ENCODE results near the gene PTGER1. TPM values are rescaled to one million over a fixed set of nuclear protein-coding genes. Genes with fewer than 3 reads are reported as not detected.

PTGER1 gene
- total and polyA plus RNA-seq, 2 of the 8 experiments (the other 6 are each of a cell fraction or from before 2014, with no cell fraction given) = 0.20 to 0.41 TPM

GRCh38 chr19:14487370-14488125, 12.4 kb upstream of the PTGER1 start:
- no peak for DNase-seq (ENCODE audit: low read depth in 1 of 2, low spot score in 2 of 2)
- no peak overlapping the region for H4K8ac ChIP-seq (ENCODE audit: extremely low read depth, insufficient read depth, low read length)
- ChIA-PET CTCF (ENCODE audit: partially characterized antibody) (interaction anchor here (0.8 to 6.4 kb wide), 6 partner anchors 8 to 70 kb away, joined by 3 to 34 read pairs (median 5); no protein-coding TSS in a partner anchor), POLR2A (ENCODE audit: partially characterized antibody) (interaction anchor here (1.5 kb wide), 1 partner anchor 9 kb away, joined by 4 read pairs; no protein-coding TSS in a partner anchor)
- no peaks in the 10 kb centered on the region for H3K23me2 ChIP-seq (ENCODE audit: low read depth, low read length)
- no peak overlapping the region for H2BK12ac ChIP-seq (ENCODE audit: low read depth, low read length)
- no peak overlapping the region for H3K56ac ChIP-seq (replicated peaks; ENCODE audit: insufficient read length, low read depth, low read length)
- no peak overlapping the region for H2BK5ac ChIP-seq (ENCODE audit: low read depth, low read length)
- H3K27ac ChIP-seq (ENCODE audit: low read depth, low read length) = no peak overlapping the region
- H3K9me3 ChIP-seq (ENCODE audit: insufficient read depth in 2 of 2, low read depth in 1 of 2, low read length in 1 of 2) = no peaks in the 10 kb centered on the region
- H2AFZ ChIP-seq (ENCODE audit: low read length) = no peak overlapping the region
- H3K18ac ChIP-seq (ENCODE audit: extremely low read depth, low read length) = no peak overlapping the region
- H3K9ac ChIP-seq (replicated peaks in 1 of 4; ENCODE audit: extremely low read depth in 1 of 4, low read depth in 3 of 4, low read length in 3 of 4) = no peak overlapping the region
- H3K27me3 ChIP-seq (replicated peaks in 1 of 4; ENCODE audit: control insufficient read depth in 3 of 4, extremely low read depth in 1 of 4, insufficient read depth in 3 of 4, low read length in 3 of 4) = no peaks in the 10 kb centered on the region
- peaks cover 0 to 14% (median 3%) of the 10 kb centered on the region in 4 experiments; a peak in 5 of 8 replicates for H3K36me3 ChIP-seq (ENCODE audit: control insufficient read depth in 2 of 4, insufficient read depth in 4 of 4, low read length in 3 of 4)
- no peaks in the 10 kb centered on the region for H3K79me2 ChIP-seq (ENCODE audit: control insufficient read depth in 1 of 2, insufficient read depth in 2 of 2, low read length in 2 of 2)
- no peak overlapping the region for H2AK5ac ChIP-seq (ENCODE audit: low read depth, low read length)
- H3K4ac ChIP-seq (replicated peaks; ENCODE audit: insufficient read length, low read depth, low read length) = no peak overlapping the region
- H4K20me1 ChIP-seq (replicated peaks in 1 of 2; ENCODE audit: control insufficient read depth in 1 of 2, insufficient read depth in 2 of 2, low read length in 2 of 2) = peaks cover 0 to 5% of the 10 kb centered on the region in 2 experiments
- H3K4me1 ChIP-seq (replicated peaks in 1 of 4; ENCODE audit: control insufficient read depth in 3 of 4, insufficient read depth in 4 of 4, low read length in 3 of 4) = no peaks in the 10 kb centered on the region; a peak in 2 of 7 replicates
- H2BK20ac ChIP-seq (ENCODE audit: low read length) = no peak overlapping the region
- no peak overlapping the region for H3K23ac ChIP-seq (ENCODE audit: insufficient read length)
- H4K91ac ChIP-seq (replicated peaks; ENCODE audit: insufficient read length, low read length) = no peak overlapping the region
- no peak overlapping the region for H4K5ac ChIP-seq (ENCODE audit: insufficient read length, low read depth, low read length)
- H3K14ac ChIP-seq (ENCODE audit: insufficient read length) = no peak overlapping the region
- H3K79me1 ChIP-seq (ENCODE audit: low read depth, low read length) = no peaks in the 10 kb centered on the region
- no peak overlapping the region for H2BK120ac ChIP-seq (replicated peaks; ENCODE audit: low read depth, low read length)
- 90% methylated on average over 16 of the region's 16 CpGs; no CpG with 5 or more reads in 1 of the 2 experiments for WGBS, 2 experiments (ENCODE audit: extremely low coverage in 1 of 2, insufficient coverage in 1 of 2, insufficient read length in 1 of 2, insufficient replicate concordance in 2 of 2, low coverage in 1 of 2, low lambda C conversion rate in 2 of 2, missing lambda C conversion rate in 1 of 2)
- no peak overlapping the region for H3K4me2 ChIP-seq (ENCODE audit: insufficient read depth in 1 of 2, low read depth in 2 of 2, low read length in 2 of 2)
- TF ChIP-seq CTCF (IDR thresholded peaks at IDR 0.05; ENCODE audit: control extremely low read depth in 1 of 3, insufficient read depth in 1 of 3, low read depth in 1 of 3, low read length in 3 of 3) = no peak
- TF ChIP-seq RXRA (IDR thresholded peaks at IDR 0.05; ENCODE audit: insufficient read depth, low read depth, low read length) = no peak
- no peak for TF ChIP-seq BCL11A (IDR thresholded peaks at IDR 0.05; ENCODE audit: low read depth in 2 of 2, low read length in 2 of 2)
- no peak for TF ChIP-seq EGR1 (IDR thresholded peaks at IDR 0.05; ENCODE audit: borderline replicate concordance, low read depth, low read length)
- no peak for TF ChIP-seq SP2 (IDR thresholded peaks at IDR 0.05; ENCODE audit: low read length)
- TF ChIP-seq TEAD4 (IDR thresholded peaks at IDR 0.05; ENCODE audit: low read depth, low read length) = no peak
- no peak for TF ChIP-seq MAFK (IDR thresholded peaks at IDR 0.05; ENCODE audit: low read depth, low read length)
- TF ChIP-seq SP1 (IDR thresholded peaks at IDR 0.05; ENCODE audit: low read depth, low read length) = no peak
- no peak for TF ChIP-seq HDAC6 (IDR thresholded peaks at IDR 0.05; ENCODE audit: low read depth, low read length)
- H2BK15ac ChIP-seq (ENCODE audit: low read length) = no peak overlapping the region
- H3K4me3 ChIP-seq (ENCODE audit: extremely low read depth in 1 of 4, insufficient read depth in 2 of 4, low read depth in 3 of 4, low read length in 4 of 4) = no peak overlapping the region
- no peak for FAIRE-seq
